Vagina (tissue), 2 donors: ENCODE measurements around the gene AGBL1. TPM values are rescaled to one million over a fixed set of nuclear protein-coding genes. Genes with fewer than 3 reads are reported as not detected.

Source experiments
- DNase-seq, 2 donors: peaks; one replicate each; pipeline ENCODE4 v3.0.0-alpha.2; 2017; ENCODE audit errors: extremely low spot score in 2 of 2
- H3K27ac ChIP-seq: fragments of 200-600 bp; sonication (generic); one replicate; pipeline ENCODE4 v1.5.1; 2019
- H3K27me3 ChIP-seq: fragments of 200-600 bp; sonication (generic); one replicate; pipeline ENCODE4 v1.5.1; 2019
- H3K36me3 ChIP-seq, 2 donors: fragments of 200-600 bp; sonication (generic); one replicate each; pipeline ENCODE4 v1.5.1; 2017 to 2019
- H3K4me1 ChIP-seq: fragments of 200-600 bp; sonication (generic); one replicate; pipeline ENCODE4 v1.5.1; 2019
- H3K4me3 ChIP-seq, 2 donors: fragments of 200-600 bp; sonication (generic); 1 replicate in 1 of 2; 2 replicates in 1 of 2; pipeline ENCODE4 v1.5.1; 2016 to 2019
- H3K9me3 ChIP-seq: fragments of 200-600 bp; sonication (generic); one replicate; pipeline ENCODE4 v1.5.1; 2019
- CTCF ChIP-seq, 3 experiments: fragments of 450-650 bp in 2 of 3; fragments of 200-600 bp in 1 of 3; sonication (generic) in 1 of 3; IDR thresholded peaks; one replicate each; pipeline ENCODE4 v1.5.1; 2017 to 2019; ENCODE audit warnings: antibody characterized with exemption in 3 of 3, mild to moderate bottlenecking in 2 of 3, moderate library complexity in 2 of 3
- POLR2A ChIP-seq, 2 donors: fragments of 450-650 bp; IDR thresholded peaks; one replicate each; pipeline ENCODE4 v1.6.1; 2017; ENCODE audit warnings: antibody characterized with exemption in 2 of 2, mild to moderate bottlenecking in 2 of 2, moderate library complexity in 2 of 2
- POLR2AphosphoS5 ChIP-seq, 2 donors: sonication (generic); formaldehyde crosslinking; IDR thresholded peaks; one replicate each; pipeline ENCODE4 v1.9.0; 2017; ENCODE audit warnings: antibody characterized with exemption in 2 of 2, mild to moderate bottlenecking in 2 of 2, low read depth in 1 of 2; ENCODE audit not compliant: insufficient read depth in 1 of 2
- intact Hi-C: fragments of 100-400 bp; cut with DNase I; formaldehyde crosslinking; loops from one replicate; pipeline ENCODE4 v1.15.1; 2023
- total RNA-seq: library from RNA; depleted of rRNA; stranded (reverse); fragments of >200 nt; gene quantifications from one replicate; pipeline ENCODE4 v1.2.3, GENCODE V29; 2016

AGBL1 gene
- total RNA-seq, 1 donor from 2014 or later = not detected

GRCh38 chr15:86059851-86060250 is 19.8 kb upstream of the AGBL1 start:
- H3K9me3 ChIP-seq = no peaks in the 10 kb centered on the region
- intact Hi-C loops = no loop called here
- no peak for DNase-seq
- no peaks in the 10 kb centered on the region for H3K4me1 ChIP-seq
- H3K27ac ChIP-seq = no peak overlapping the region
- H3K4me3 ChIP-seq = no peak overlapping the region
- TF ChIP-seq POLR2A (IDR thresholded peaks at IDR 0.05) (no peak), CTCF (IDR thresholded peaks at IDR 0.05) (no peak)
- no peaks in the 10 kb centered on the region for H3K27me3 ChIP-seq
- no peaks in the 10 kb centered on the region for H3K36me3 ChIP-seq

- H3K36me3 ChIP-seq = no peaks in the 10 kb centered on the region
- H3K4me1 ChIP-seq = no peaks in the 10 kb centered on the region
- no peak for TF ChIP-seq CTCF (IDR thresholded peaks at IDR 0.05)
- no peak for TF ChIP-seq POLR2A (IDR thresholded peaks at IDR 0.05)
- no peak for TF ChIP-seq POLR2AphosphoS5 (IDR thresholded peaks at IDR 0.05; ENCODE audit: insufficient read depth in 1 of 2, low read depth in 1 of 2)
- no peak overlapping the region for H3K4me3 ChIP-seq
- no peak overlapping the region for H3K27ac ChIP-seq
- DNase-seq = no peak
- H3K27me3 ChIP-seq = no peaks in the 10 kb centered on the region
- no peaks in the 10 kb centered on the region for H3K9me3 ChIP-seq
- intact Hi-C loops = no loop called here
Observed at GRCh38 chr15:86060674-86061073, 19.0 kb upstream of the AGBL1 start.

GRCh38 chr15:86061581-86061980 is 18.1 kb upstream of the AGBL1 start:
- no peak for TF ChIP-seq POLR2AphosphoS5 (IDR thresholded peaks at IDR 0.05; ENCODE audit: insufficient read depth in 1 of 2, low read depth in 1 of 2)
- no peak for TF ChIP-seq POLR2A (IDR thresholded peaks at IDR 0.05)
- no peak for TF ChIP-seq CTCF (IDR thresholded peaks at IDR 0.05)
- DNase-seq = no peak
- Histone ChIP-seq H3K9me3 (no peaks in the 10 kb centered on the region), H3K4me1 (no peaks in the 10 kb centered on the region), H3K27me3 (no peaks in the 10 kb centered on the region), H3K36me3 (no peaks in the 10 kb centered on the region), H3K27ac (no peak overlapping the region), H3K4me3 (no peak overlapping the region)
- intact Hi-C loops = no loop called here

GRCh38 chr15:86062646-86063243 is 16.9 kb upstream of the AGBL1 start:
- no peaks in the 10 kb centered on the region for H3K4me1 ChIP-seq
- no peak overlapping the region for H3K4me3 ChIP-seq
- H3K27me3 ChIP-seq = no peaks in the 10 kb centered on the region
- no peak for DNase-seq
- H3K27ac ChIP-seq = no peak overlapping the region
- intact Hi-C loops = no loop called here
- no peaks in the 10 kb centered on the region for H3K36me3 ChIP-seq
- TF ChIP-seq CTCF (IDR thresholded peaks at IDR 0.05) (no peak), POLR2AphosphoS5 (IDR thresholded peaks at IDR 0.05; ENCODE audit: insufficient read depth in 1 of 2, low read depth in 1 of 2) (no peak), POLR2A (IDR thresholded peaks at IDR 0.05) (no peak)
- H3K9me3 ChIP-seq = no peaks in the 10 kb centered on the region

GRCh38 chr15:86063356-86064095 is 16.1 kb upstream of the AGBL1 start:
- no peak for DNase-seq
- no peaks in the 10 kb centered on the region for H3K9me3 ChIP-seq
- H3K4me3 ChIP-seq = no peak overlapping the region
- no peaks in the 10 kb centered on the region for H3K27me3 ChIP-seq
- H3K27ac ChIP-seq = no peak overlapping the region
- no peaks in the 10 kb centered on the region for H3K4me1 ChIP-seq
- no peak for TF ChIP-seq POLR2A (IDR thresholded peaks at IDR 0.05)
- TF ChIP-seq CTCF (IDR thresholded peaks at IDR 0.05) = no peak
- TF ChIP-seq POLR2AphosphoS5 (IDR thresholded peaks at IDR 0.05; ENCODE audit: insufficient read depth in 1 of 2, low read depth in 1 of 2) = no peak
- H3K36me3 ChIP-seq = no peaks in the 10 kb centered on the region
- intact Hi-C loops = no loop called here
